ENCODE measurements around the gene GSG1L2. TPM values are rescaled to one million over a fixed set of nuclear protein-coding genes. Genes with fewer than 3 reads are reported as not detected.

Gene GSG1L2
- polyA plus RNA-seq, 4 donors: not detected

Other genes with a start within 250 kb of the GSG1L2 start
- gene STX8, start 246.3 kb downstream of the GSG1L2 start, polyA plus RNA-seq (ENCODE audit: insufficient read length in 4 of 4): 10 to 100 TPM; 59.1 to 71.2 (median 61.9) TPM
- gene CFAP52, start 245.4 kb downstream of the GSG1L2 start, polyA plus RNA-seq (ENCODE audit: insufficient read length in 4 of 4): 1 to 10 TPM; 1.9 to 5.1 (median 3.3) TPM
- gene USP43, start 176.6 kb downstream of the GSG1L2 start, polyA plus RNA-seq (ENCODE audit: insufficient read length in 4 of 4): 1 to 10 TPM; 5.8 to 9.3 (median 7.3) TPM
- not detected for gene DHRS7C, start 30.5 kb downstream of the GSG1L2 start, polyA plus RNA-seq (ENCODE audit: insufficient read length in 4 of 4)
- gene GLP2R, start 3.8 kb upstream of the GSG1L2 start, polyA plus RNA-seq (ENCODE audit: insufficient read length in 4 of 4): not detected
- under 1 TPM in 3 of 4 donors, not detected in 1; 0.06 to 0.43 (median 0.14) TPM for gene RCVRN, start 83.2 kb upstream of the GSG1L2 start, polyA plus RNA-seq (ENCODE audit: insufficient read length in 4 of 4)

All from left renal cortex interstitium (tissue), 4 donors.